GM18519 (cell line): ENCODE data around the gene GARS1.
"Not testable (repeated sequence)": the region's sequence is repeated elsewhere in the genome, so short reads cannot be mapped to it uniquely, and the experiment has no call there.

Experiments
- ATAC-seq: cut with Tn5 transposase; IDR thresholded peaks from one replicate; pipeline ENCODE4 v1.9.1; 2021; ENCODE audit warnings: mild to moderate bottlenecking, moderate library complexity; ENCODE audit not compliant: unreplicated experiment, low FRiP score

Gene GARS1

GRCh38 chr7:30572212-30572841, 22.4 kb upstream of the GARS1 start:
- ATAC-seq: no peak

- no peak for ATAC-seq
Observed at GRCh38 chr7:30575910-30576309, 18.8 kb upstream of the GARS1 start.

GRCh38 chr7:30583181-30583580, 11.5 kb upstream of the GARS1 start:
- ATAC-seq: no peak

GRCh38 chr7:30584415-30584814, 10.3 kb upstream of the GARS1 start:
- ATAC-seq: no peak

GRCh38 chr7:30584965-30585364, 9.7 kb upstream of the GARS1 start:
- no peak for ATAC-seq

- no peak for ATAC-seq
Observed at GRCh38 chr7:30585675-30586074, 9.0 kb upstream of the GARS1 start.

- ATAC-seq: not testable (repeated sequence)
Observed at GRCh38 chr7:30587547-30587946, 7.1 kb upstream of the GARS1 start.

GRCh38 chr7:30589111-30589510, 5.6 kb upstream of the GARS1 start:
- ATAC-seq: no peak

GRCh38 chr7:30594048-30594539, 584 bp upstream of the GARS1 start:
- no peak for ATAC-seq

- ATAC-seq: no peak
Observed at GRCh38 chr7:30595436-30596013, 847 bp downstream of the GARS1 start.

- ATAC-seq: no peak
Observed at GRCh38 chr7:30596014-30596641, 1.4 kb downstream of the GARS1 start.

- ATAC-seq: no peak
Observed at GRCh38 chr7:30596721-30597120, 2.0 kb downstream of the GARS1 start.

GRCh38 chr7:30598121-30598876, 3.6 kb downstream of the GARS1 start:
- ATAC-seq: no peak

GRCh38 chr7:30604901-30605300, 10.2 kb downstream of the GARS1 start:
- no peak for ATAC-seq

- ATAC-seq: no peak
Observed at GRCh38 chr7:30605832-30606231, 11.2 kb downstream of the GARS1 start.

GRCh38 chr7:30612658-30613265, 18.1 kb downstream of the GARS1 start:
- no peak for ATAC-seq

GRCh38 chr7:30613366-30614325, 19.0 kb downstream of the GARS1 start:
- no peak for ATAC-seq

GRCh38 chr7:30616318-30616717, 21.6 kb downstream of the GARS1 start:
- no peak for ATAC-seq

GRCh38 chr7:30617359-30617758, 22.7 kb downstream of the GARS1 start:
- ATAC-seq: no peak
